ENCODE data around the gene ZFYVE28. TPM values are rescaled to one million over a fixed set of nuclear protein-coding genes. Genes with fewer than 3 reads are reported as not detected.
A peak's percentile ranks its signal among the peaks of the same experiment; 100 is the strongest.

ZFYVE28 gene
- total and polyA plus RNA-seq, 2 donors (not counting 1 experiment from before 2014, with no cell fraction given): 5.8 to 12.1 TPM

GRCh38 chr4:2421928-2422327, 3.5 kb upstream of the ZFYVE28 start:
- Mint-ChIP-seq H3K9me3 (ENCODE audit: insufficient read depth) (no peaks in the 10 kb centered on the region), H3K27me3 (peaks cover 28% of the 10 kb centered on the region), H3K27ac (no peak overlapping the region), H3K4me3 (no peak overlapping the region), H3K4me1 (peaks cover 29% of the 10 kb centered on the region)
- intact Hi-C loops (cut with micrococcal nuclease): no loop called here
- Histone ChIP-seq H4K20me1 (ENCODE audit: control insufficient read depth, insufficient read depth, low read length, poor library complexity, severe bottlenecking) (no peaks in the 10 kb centered on the region), H3K4me2 (replicated peaks; ENCODE audit: low read depth, low read length, poor library complexity, severe bottlenecking) (no peak overlapping the region), H3K27me3 (replicated peaks in 1 of 4; ENCODE audit: control extremely low read depth in 1 of 4, control insufficient read depth in 3 of 4, insufficient read depth in 4 of 4, low read length in 3 of 4) (peaks cover 0 to 39% (median 22%) of the 10 kb centered on the region in 4 experiments), H3K79me2 (ENCODE audit: control insufficient read depth, insufficient read depth, low read length) (no peaks in the 10 kb centered on the region), H2AFZ (ENCODE audit: insufficient read depth, low read depth, low read length, poor library complexity, severe bottlenecking) (no peak overlapping the region), H3K36me3 (replicated peaks in 1 of 2; ENCODE audit: control extremely low read depth in 1 of 2, control insufficient read depth in 1 of 2, extremely low read depth in 1 of 2, insufficient read depth in 2 of 2, low read length in 1 of 2) (no peaks in the 10 kb centered on the region), H3K4me1 (ENCODE audit: control insufficient read depth in 2 of 2, insufficient read depth in 2 of 2, low read length in 2 of 2) (peaks cover 23 to 25% of the 10 kb centered on the region in 2 donors), H3K9me3 (ENCODE audit: control extremely low read depth in 1 of 3, control insufficient read depth in 2 of 3, insufficient read depth in 1 of 3, low read length in 2 of 3) (peaks cover 0 to 9% (median 0%) of the 10 kb centered on the region in 3 donors), H3K27ac (ENCODE audit: low read length in 2 of 2) (no peak overlapping the region), H3K4me3 (ENCODE audit: control extremely low read depth in 1 of 5, extremely low read depth in 1 of 5, insufficient read depth in 1 of 5, low read depth in 2 of 5, low read length in 4 of 5) (no peak overlapping the region), H3K9ac (ENCODE audit: low read length) (no peak overlapping the region)
- WGBS (ENCODE audit: insufficient coverage): 85% methylated on average over 5 of the region's 6 CpGs
- CTCF ChIA-PET: no interaction called here
- ATAC-seq (ENCODE audit: low read depth) (no peak), DNase-seq (no peak)
- POLR2A ChIA-PET: interaction anchor here (0.5 to 0.9 kb wide), 2 partner anchors 9 to 119 kb away, joined by 3 to 4 read pairs; no protein-coding TSS in a partner anchor
- TF ChIP-seq EZH2 (IDR thresholded peaks at IDR 0.05; ENCODE audit: borderline replicate concordance, insufficient read depth, low read depth, low read length, poor library complexity, severe bottlenecking) (no peak), CTCF (IDR thresholded peaks at IDR 0.05) (no peak)

GRCh38 chr4:2419814-2420213, 1.4 kb upstream of the ZFYVE28 start:
- POLR2A ChIA-PET: interaction anchor here (0.7 to 0.9 kb wide), 2 partner anchors 129 to 703 kb away, joined by 3 to 5 read pairs; no protein-coding TSS in a partner anchor
- intact Hi-C loops (cut with micrococcal nuclease): loop anchor here (1.0 to 5.0 kb wide), 4 partner anchors 21 to 563 kb away; partner anchors contain the start of genes LETM1 and RNF4

More at GRCh38 chr4:2419814-2420213, 1.4 kb upstream of the ZFYVE28 start:
- Histone ChIP-seq H2AFZ (ENCODE audit: insufficient read depth, low read depth, low read length, poor library complexity, severe bottlenecking) (no peak overlapping the region), H3K4me2 (replicated peaks; ENCODE audit: low read depth, low read length, poor library complexity, severe bottlenecking) (peak overlapping the region; percentile 86), H3K9me3 (ENCODE audit: control extremely low read depth in 1 of 3, control insufficient read depth in 2 of 3, insufficient read depth in 1 of 3, low read length in 2 of 3) (peaks cover 0 to 17% (median 0%) of the 10 kb centered on the region in 3 donors), H3K27ac (ENCODE audit: low read length in 2 of 2) (no peak overlapping the region), H3K79me2 (ENCODE audit: control insufficient read depth, insufficient read depth, low read length) (no peaks in the 10 kb centered on the region), H3K9ac (ENCODE audit: low read length) (no peak overlapping the region), H4K20me1 (ENCODE audit: control insufficient read depth, insufficient read depth, low read length, poor library complexity, severe bottlenecking) (no peaks in the 10 kb centered on the region), H3K4me3 (ENCODE audit: control extremely low read depth in 1 of 5, extremely low read depth in 1 of 5, insufficient read depth in 1 of 5, low read depth in 2 of 5, low read length in 4 of 5) (no peak overlapping the region), H3K27me3 (replicated peaks in 1 of 4; ENCODE audit: control extremely low read depth in 1 of 4, control insufficient read depth in 3 of 4, insufficient read depth in 4 of 4, low read length in 3 of 4) (peaks cover 0 to 55% (median 31%) of the 10 kb centered on the region in 4 experiments), H3K36me3 (replicated peaks in 1 of 2; ENCODE audit: control extremely low read depth in 1 of 2, control insufficient read depth in 1 of 2, extremely low read depth in 1 of 2, insufficient read depth in 2 of 2, low read length in 1 of 2) (no peaks in the 10 kb centered on the region), H3K4me1 (ENCODE audit: control insufficient read depth in 2 of 2, insufficient read depth in 2 of 2, low read length in 2 of 2) (peaks cover 32 to 33% of the 10 kb centered on the region in 2 donors)
- H3K9me3 Mint-ChIP-seq (ENCODE audit: insufficient read depth): no peaks in the 10 kb centered on the region
- H3K4me1 Mint-ChIP-seq: peaks cover 38% of the 10 kb centered on the region
- CTCF ChIA-PET: interaction anchor here (0.9 to 1.7 kb wide), 7 partner anchors 65 to 200 kb away, joined by 3 to 7 read pairs (median 3); no protein-coding TSS in a partner anchor
- WGBS (ENCODE audit: insufficient coverage): 71% methylated on average over 9 of the region's 9 CpGs
- H3K4me3 Mint-ChIP-seq: peak overlapping the region; percentile 89
- DNase-seq (no peak), ATAC-seq (ENCODE audit: low read depth) (no peak)
- peaks cover 40% of the 10 kb centered on the region for H3K27me3 Mint-ChIP-seq
- no peak for TF ChIP-seq CTCF (IDR thresholded peaks at IDR 0.05)
- TF ChIP-seq EZH2 (IDR thresholded peaks at IDR 0.05; ENCODE audit: borderline replicate concordance, insufficient read depth, low read depth, low read length, poor library complexity, severe bottlenecking): no peak
- peak overlapping the region; percentile 62 for H3K27ac Mint-ChIP-seq

All from B cell (primary cell).